H1 (cell line): Measurements from ENCODE around the gene SLC11A1. TPM values are rescaled to one million over a fixed set of nuclear protein-coding genes. Genes with fewer than 3 reads are reported as not detected.

Experiments used
- CTCF ChIA-PET: fragments of 300-600 bp; sonication (Branson Sonifier 250); formaldehyde crosslinking; loops from one replicate; lab custom pipeline; 2021; ENCODE audit not compliant: partially characterized antibody; lab: Charles Lee
- POLR2A ChIA-PET: fragments of 300-600 bp; sonication (Branson Sonifier 250); formaldehyde crosslinking; loops from one replicate; lab custom pipeline; 2021; ENCODE audit warnings: inconsistent platforms; ENCODE audit not compliant: partially characterized antibody; lab: Charles Lee
- DNase-seq, 2 experiments: peaks; one replicate each; pipeline versions ENCODE4 v3.0.0 to v3.0.0-alpha.2; 2010 to 2022; ENCODE audit warnings: low spot score in 2 of 2, low read depth in 1 of 2, mixed read lengths in 1 of 2
- FAIRE-seq: peaks from 2 replicates; lab custom pipeline; 2011; peaks lifted over from hg19 to GRCh38; lab: Jason Lieb, UNC
- H2AFZ ChIP-seq: 2 replicates; pipeline ENCODE4 v1.8.1; 2012; ENCODE audit warnings: low read length, inconsistent platforms
- H2AK5ac ChIP-seq: 2 replicates; pipeline ENCODE4 v1.6.1; 2013; ENCODE audit warnings: low read depth, low read length
- H2BK120ac ChIP-seq: replicated peaks from 2 replicates; pipeline ENCODE3; 2013; ENCODE audit warnings: low read depth, low read length, inconsistent platforms
- H2BK12ac ChIP-seq: 2 replicates; pipeline ENCODE4 v1.6.1; 2013; ENCODE audit warnings: low read depth, low read length
- H2BK15ac ChIP-seq: 2 replicates; pipeline ENCODE4 v1.6.1; 2013; ENCODE audit warnings: low read length
- H2BK20ac ChIP-seq: 2 replicates; pipeline ENCODE4 v1.6.1; 2013; ENCODE audit warnings: low read length
- H2BK5ac ChIP-seq: 2 replicates; pipeline ENCODE4 v1.6.1; 2013; ENCODE audit warnings: low read depth, low read length
- H3K14ac ChIP-seq: 2 replicates; pipeline ENCODE4 v1.6.1; 2013; ENCODE audit warnings: inconsistent platforms; ENCODE audit not compliant: insufficient read length
- H3K18ac ChIP-seq: 2 replicates; pipeline ENCODE4 v1.6.1; 2013; ENCODE audit warnings: low read length; ENCODE audit errors: extremely low read depth
- H3K23ac ChIP-seq: 2 replicates; pipeline ENCODE4 v1.6.1; 2013; ENCODE audit warnings: inconsistent platforms; ENCODE audit not compliant: insufficient read length
- H3K23me2 ChIP-seq: 2 replicates; pipeline ENCODE4 v1.6.1; 2013; ENCODE audit warnings: low read depth, low read length
- H3K27ac ChIP-seq: 2 replicates; pipeline ENCODE4 v1.6.1; 2011; ENCODE audit warnings: low read depth, low read length, inconsistent platforms
- H3K27me3 ChIP-seq, 4 experiments: replicated peaks in 1 of 4; 1 replicate in 1 of 4; 2 replicates in 3 of 4; pipeline versions ENCODE4 v1.6.1 to v1.8.1; 2011 to 2013; ENCODE audit warnings: low read length in 3 of 4, mild to moderate bottlenecking in 3 of 4, inconsistent platforms in 2 of 4, mixed read lengths in 2 of 4, moderate library complexity in 1 of 4; ENCODE audit not compliant: control insufficient read depth in 3 of 4, insufficient read depth in 3 of 4; ENCODE audit errors: extremely low read depth in 1 of 4
- H3K36me3 ChIP-seq, 4 experiments: 2 replicates each; pipeline versions ENCODE4 v1.6.1 to v1.8.1; 2011 to 2013; ENCODE audit warnings: mild to moderate bottlenecking in 4 of 4, low read length in 3 of 4, moderate library complexity in 2 of 4, control low read depth in 1 of 4, inconsistent platforms in 1 of 4; ENCODE audit not compliant: insufficient read depth in 4 of 4, control insufficient read depth in 2 of 4
- H3K4ac ChIP-seq: replicated peaks from 2 replicates; pipeline ENCODE3; 2013; ENCODE audit warnings: low read length, low read depth, mixed read lengths, inconsistent platforms; ENCODE audit not compliant: insufficient read length
- H3K4me1 ChIP-seq, 4 experiments: replicated peaks in 1 of 4; 1 replicate in 1 of 4; 2 replicates in 3 of 4; pipeline versions ENCODE4 v1.6.1 to v1.8.1; 2011 to 2013; ENCODE audit warnings: low read length in 3 of 4, inconsistent platforms in 2 of 4, mixed read lengths in 1 of 4; ENCODE audit not compliant: insufficient read depth in 4 of 4, control insufficient read depth in 3 of 4
- H3K4me2 ChIP-seq, 2 experiments: 2 replicates each; pipeline versions ENCODE4 v1.6.1 to v1.8.1; 2011 to 2013; ENCODE audit warnings: low read depth in 2 of 2, low read length in 2 of 2, control low read depth in 1 of 2, inconsistent platforms in 1 of 2, mild to moderate bottlenecking in 1 of 2; ENCODE audit not compliant: insufficient read depth in 1 of 2
- H3K4me3 ChIP-seq, 4 experiments: fragments of 200-600, 300-600 bp in 1 of 4; sonication (generic), shearing (Covaris generic), sonication (Bioruptor Twin) in 1 of 4; 2 replicates each; pipeline versions ENCODE4 v1.5.1 to v1.8.1; 2011 to 2016; ENCODE audit warnings: low read length in 4 of 4, low read depth in 3 of 4, control low read depth in 2 of 4, inconsistent platforms in 2 of 4, mild to moderate bottlenecking in 2 of 4, mixed read lengths in 1 of 4, moderate library complexity in 1 of 4; ENCODE audit not compliant: insufficient read depth in 2 of 4; ENCODE audit errors: extremely low read depth in 1 of 4
- H3K56ac ChIP-seq: replicated peaks from 2 replicates; pipeline ENCODE3; 2013; ENCODE audit warnings: low read depth, mild to moderate bottlenecking, mixed read lengths, low read length, inconsistent platforms; ENCODE audit not compliant: insufficient read length
- H3K79me1 ChIP-seq: 2 replicates; pipeline ENCODE4 v1.6.1; 2013; ENCODE audit warnings: low read depth, low read length, control low read depth
- H3K79me2 ChIP-seq, 2 experiments: 2 replicates each; pipeline versions ENCODE4 v1.6.1 to v1.8.1; 2012 to 2013; ENCODE audit warnings: low read length in 2 of 2, mild to moderate bottlenecking in 2 of 2, inconsistent platforms in 1 of 2; ENCODE audit not compliant: insufficient read depth in 2 of 2, control insufficient read depth in 1 of 2
- H3K9ac ChIP-seq, 4 experiments: replicated peaks in 1 of 4; 1 replicate in 1 of 4; 2 replicates in 3 of 4; pipeline versions ENCODE4 v1.6.1 to v1.8.1; 2011 to 2013; ENCODE audit warnings: low read depth in 3 of 4, low read length in 3 of 4, control low read depth in 2 of 4, mild to moderate bottlenecking in 2 of 4, moderate library complexity in 2 of 4, inconsistent platforms in 1 of 4; ENCODE audit errors: extremely low read depth in 1 of 4
- H3K9me3 ChIP-seq, 2 experiments: 2 replicates each; pipeline versions ENCODE4 v1.6.1 to v1.8.1; 2012 to 2013; ENCODE audit warnings: mild to moderate bottlenecking in 2 of 2, moderate library complexity in 2 of 2, control low read depth in 1 of 2, inconsistent platforms in 1 of 2, low read depth in 1 of 2, low read length in 1 of 2, mixed read lengths in 1 of 2; ENCODE audit not compliant: insufficient read depth in 2 of 2
- H4K20me1 ChIP-seq, 2 experiments: replicated peaks in 1 of 2; 2 replicates each; pipeline versions ENCODE3 to v1.8.1; 2011 to 2013; ENCODE audit warnings: inconsistent platforms in 2 of 2, low read length in 2 of 2, mild to moderate bottlenecking in 1 of 2; ENCODE audit not compliant: insufficient read depth in 2 of 2, control insufficient read depth in 1 of 2
- H4K5ac ChIP-seq: 2 replicates; pipeline ENCODE4 v1.6.1; 2013; ENCODE audit warnings: low read length, low read depth, mixed read lengths, inconsistent platforms; ENCODE audit not compliant: insufficient read length
- H4K8ac ChIP-seq: 2 replicates; pipeline ENCODE4 v1.8.0; 2013; ENCODE audit warnings: mild to moderate bottlenecking, moderate library complexity, low read length, inconsistent platforms; ENCODE audit not compliant: insufficient read depth; ENCODE audit errors: extremely low read depth
- H4K91ac ChIP-seq: replicated peaks from 2 replicates; pipeline ENCODE3; 2013; ENCODE audit warnings: low read length, mixed read lengths, inconsistent platforms; ENCODE audit not compliant: insufficient read length
- BACH1 ChIP-seq: IDR thresholded peaks from 2 replicates; pipeline ENCODE4 v1.6.1; 2012; ENCODE audit warnings: low read length, improper control_type of control experiment
- CHD1 ChIP-seq: IDR thresholded peaks from 2 replicates; pipeline ENCODE4 v1.6.1; 2012; ENCODE audit warnings: low read depth, low read length, improper control_type of control experiment
- EGR1 ChIP-seq: IDR thresholded peaks from 2 replicates; pipeline ENCODE4 v1.6.1; 2011; ENCODE audit warnings: low read depth, low read length, borderline replicate concordance
- JUND ChIP-seq: IDR thresholded peaks from 2 replicates; pipeline ENCODE4 v1.6.1; 2011; ENCODE audit warnings: mild to moderate bottlenecking, improper control_type of control experiment, low read length
- KDM1A ChIP-seq: fragments of 200-600, 300-600 bp; sonication (generic); IDR thresholded peaks from 2 replicates; pipeline ENCODE4 v1.7.1; 2016; ENCODE audit warnings: mild to moderate bottlenecking, low read length, borderline replicate concordance
- MAFK ChIP-seq: IDR thresholded peaks from 2 replicates; pipeline ENCODE4 v1.6.1; 2012; ENCODE audit warnings: low read depth, mild to moderate bottlenecking, improper control_type of control experiment, low read length
- MAX ChIP-seq: IDR thresholded peaks from 2 replicates; pipeline ENCODE4 v1.6.1; 2012; ENCODE audit warnings: inconsistent platforms
- POLR2AphosphoS5 ChIP-seq: IDR thresholded peaks from 2 replicates; pipeline ENCODE4 v1.6.1; 2011; ENCODE audit warnings: low read depth, low read length
- RXRA ChIP-seq: IDR thresholded peaks from 2 replicates; pipeline ENCODE4 v1.6.1; 2011; ENCODE audit warnings: low read depth, mild to moderate bottlenecking, low read length, moderate library complexity; ENCODE audit not compliant: insufficient read depth
- SP1 ChIP-seq: IDR thresholded peaks from 2 replicates; pipeline ENCODE4 v1.6.1; 2011; ENCODE audit warnings: low read depth, low read length
- SP4 ChIP-seq: IDR thresholded peaks from 2 replicates; pipeline ENCODE4 v1.6.1; 2012; ENCODE audit warnings: low read length, inconsistent platforms
- SUZ12 ChIP-seq: fragments of 200-600 bp; sonication (generic); IDR thresholded peaks from 2 replicates; pipeline ENCODE4 v1.6.1; 2012; ENCODE audit warnings: mild to moderate bottlenecking, inconsistent platforms, low read length, moderate library complexity, mixed read lengths
- TCF12 ChIP-seq: IDR thresholded peaks from 2 replicates; pipeline ENCODE4 v1.6.1; 2011; ENCODE audit warnings: low read depth, mild to moderate bottlenecking, low read length
- WGBS, 2 experiments: shearing (Covaris generic) in 1 of 2; methylation state at CpG; one replicate each; pipeline versions ENCODE4 v1.1.6 to v1.1.7; 2013 to 2015; ENCODE audit warnings: low lambda C conversion rate in 2 of 2, mixed read lengths in 2 of 2, inconsistent platforms in 1 of 2, low coverage in 1 of 2, missing lambda C conversion rate in 1 of 2; ENCODE audit not compliant: insufficient replicate concordance in 2 of 2, insufficient coverage in 1 of 2, insufficient read length in 1 of 2; ENCODE audit errors: extremely low coverage in 1 of 2, missing lambda C conversion rate in 1 of 2; 5-methylcytosine and 5-hydroxymethylcytosine counted together
- polyA plus RNA-seq, 7 experiments: library from polyadenylated mRNA; depleted of rRNA in 3 of 7; stranded (reverse) in 5 of 7; unstranded in 2 of 7; fragments of >200 nt in 5 of 7; fragments of 200-250 nt in 2 of 7; gene quantifications; 1 replicate in 5 of 7; 2 replicates in 1 of 7; 4 replicates in 1 of 7; pipeline versions ENCODE4 v1.2.1 to v1.2.3, GENCODE V29; 2011 to 2013; ENCODE audit warnings: missing spikeins in 2 of 7, mixed read lengths in 2 of 7
- total RNA-seq: library from RNA; stranded (reverse); fragmentation: NEBNext Ultra II Directional; extraction: Animal tissue kit (Norgen Biotek cat#: 25700); gene quantifications from 2 replicates; pipeline ENCODE4 v1.2.1, GENCODE V29; 2021

SLC11A1 gene
- total and polyA plus RNA-seq, 2 of the 8 experiments (the other 6 are each of a cell fraction or from before 2014, with no cell fraction given), result 0.20 to 0.43 TPM

DNA sequence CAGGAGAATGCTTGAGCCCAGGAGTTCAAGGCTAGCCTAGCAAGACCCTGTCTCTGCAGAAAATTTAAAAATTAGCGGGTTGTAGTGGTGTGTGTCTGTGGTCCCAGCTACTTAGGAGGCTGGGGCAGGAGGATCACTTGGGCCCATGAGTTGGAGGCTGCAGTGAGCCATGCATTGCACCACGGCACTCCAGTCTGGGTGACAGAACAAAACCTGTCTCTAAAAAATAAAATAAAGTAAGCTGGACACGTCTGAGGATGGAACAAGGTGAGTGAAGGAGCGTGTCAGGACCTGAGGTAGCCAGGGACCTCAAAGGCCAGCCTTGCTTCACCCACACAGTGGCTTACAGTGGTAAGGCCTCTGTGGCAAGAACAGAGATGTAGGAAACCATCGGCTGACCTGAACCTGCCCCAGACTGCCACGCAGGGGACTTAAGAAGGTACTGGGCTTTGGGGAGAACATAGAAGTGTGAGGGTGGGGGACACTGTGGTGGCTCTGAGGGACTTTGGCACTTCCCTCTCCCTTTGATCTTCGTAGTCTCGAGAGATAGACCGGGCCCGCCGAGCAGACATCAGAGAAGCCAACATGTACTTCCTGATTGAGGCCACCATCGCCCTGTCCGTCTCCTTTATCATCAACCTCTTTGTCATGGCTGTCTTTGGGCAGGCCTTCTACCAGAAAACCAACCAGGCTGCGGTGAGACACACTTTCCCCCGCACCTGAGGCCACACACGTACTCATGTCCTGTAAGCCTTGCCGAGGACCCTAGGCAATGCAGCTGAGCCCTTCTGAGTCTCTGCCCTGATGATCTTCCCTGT, 7.5 kb downstream of the SLC11A1 start:
- Histone ChIP-seq H3K14ac (no peak overlapping the region), H2AK5ac (no peak overlapping the region), H2AFZ (no peak overlapping the region), H4K20me1 (no peaks in the 10 kb centered on the region), H4K5ac (no peak overlapping the region), H3K23ac (no peak overlapping the region), H2BK12ac (no peak overlapping the region), H3K4me3 (no peak overlapping the region), H2BK15ac (no peak overlapping the region), H3K18ac (no peak overlapping the region), H4K8ac (no peak overlapping the region), H2BK20ac (no peak overlapping the region), H3K56ac (no peak overlapping the region), H3K4me1 (peaks cover 0 to 15% (median 8%) of the 10 kb centered on the region in 4 experiments; a peak in 5 of 7 replicates), H2BK5ac (no peak overlapping the region), H3K9ac (no peak overlapping the region), H3K9me3 (no peaks in the 10 kb centered on the region), H3K36me3 (no peaks in the 10 kb centered on the region), H4K91ac (no peak overlapping the region), H3K27ac (no peak overlapping the region), H3K4me2 (no peak overlapping the region), H3K23me2 (peaks cover 5% of the 10 kb centered on the region; the same call in 1 of the 2 replicates), H2BK120ac (no peak overlapping the region), H3K79me2 (no peaks in the 10 kb centered on the region), H3K4ac (no peak overlapping the region), H3K27me3 (peaks cover 0 to 17% (median 11%) of the 10 kb centered on the region in 4 experiments; a peak in 5 of 7 replicates), H3K79me1 (no peaks in the 10 kb centered on the region)
- DNase-seq, result no peak
- no peak for TF ChIP-seq MAFK
- TF ChIP-seq EGR1, result no peak
- no peak for TF ChIP-seq SUZ12
- no peak for TF ChIP-seq RXRA
- no peak for TF ChIP-seq SP1
- no peak for TF ChIP-seq POLR2AphosphoS5
- no peak for TF ChIP-seq CHD1
- TF ChIP-seq TCF12, result no peak
- TF ChIP-seq SP4, result no peak
- no peak for TF ChIP-seq JUND
- no peak for TF ChIP-seq KDM1A
- TF ChIP-seq BACH1, result no peak
- no peak for TF ChIP-seq MAX
- 89% methylated on average over 17 of the region's 17 CpGs; no CpG with 5 or more reads in 1 of the 2 experiments for WGBS, 2 experiments
- POLR2A ChIA-PET, result interaction anchor here (1.2 kb wide), 1 partner anchor 22 kb away, joined by 3 read pairs; no protein-coding TSS in a partner anchor
- CTCF ChIA-PET, result interaction anchor here (0.6 to 2.0 kb wide), 14 partner anchors 8 to 132 kb away, joined by 3 to 7 read pairs (median 4); partner anchors contain the start of genes CATIP and SLC11A1
- FAIRE-seq, result no peak
